A673 (cell line): ENCODE results near the gene EXOC3.
"Not testable (repeated sequence)": the region's sequence is repeated elsewhere in the genome, so short reads cannot be mapped to it uniquely, and the experiment has no call there.

ENCODE experiments used
- CTCF ChIP-seq: fragments of 300-800, 200-600 bp; sonication (generic); conservative IDR thresholded peaks from 2 replicates; pipeline ENCODE4 v1.5.1; 2017; ENCODE audit warnings: low read depth, mild to moderate bottlenecking, antibody characterized with exemption, low read length, moderate library complexity, mixed read lengths
- EZH2 ChIP-seq: fragments of 200-600 bp; sonication (generic); IDR thresholded peaks from 2 replicates; pipeline ENCODE4 v1.6.1; 2017; ENCODE audit warnings: borderline replicate concordance, low read depth, mild to moderate bottlenecking, mixed read lengths, antibody characterized with exemption, low read length; ENCODE audit not compliant: poor library complexity, severe bottlenecking

GRCh38 chr5:402219-402614 lies 40.8 kb upstream of the EXOC3 start:
- not testable (repeated sequence) for TF ChIP-seq EZH2, CTCF
